B cell (primary cell): ENCODE data around the gene CCL13. TPM values are rescaled to one million over a fixed set of nuclear protein-coding genes. Genes with fewer than 3 reads are reported as not detected.

Experiments used
- ATAC-seq: fragments of 200-7000 bp; cut with Tn5 transposase; one replicate; pipeline ENCODE4 v1.10.0; 2021; ENCODE audit warnings: low read depth, mild to moderate bottlenecking, moderate number of reproducible peaks, moderate library complexity
- CTCF ChIA-PET: fragments of 350-600 bp; sonication (Branson Sonifier 250); formaldehyde crosslinking; loops from one replicate; lab custom pipeline; 2021; ENCODE audit warnings: antibody characterized with exemption, inconsistent platforms; lab: Charles Lee
- POLR2A ChIA-PET: fragments of 350-600 bp; sonication (Branson Sonifier 250); formaldehyde crosslinking; loops from one replicate; lab custom pipeline; 2021; ENCODE audit warnings: antibody characterized with exemption; lab: Charles Lee
- DNase-seq: peaks from one replicate; pipeline ENCODE4 v3.0.0; 2013
- H2AFZ ChIP-seq: 2 replicates; pipeline ENCODE4 v1.6.1; 2012; ENCODE audit warnings: mild to moderate bottlenecking, low read depth, low read length; ENCODE audit not compliant: insufficient read depth, poor library complexity, severe bottlenecking
- H3K27ac ChIP-seq, 2 donors: 1 replicate in 1 of 2; 2 replicates in 1 of 2; pipeline ENCODE4 v1.5.1; 2012 to 2013; ENCODE audit warnings: low read length in 2 of 2, mild to moderate bottlenecking in 2 of 2, moderate library complexity in 1 of 2
- H3K27me3 ChIP-seq, 4 experiments: fragments of 200-600 bp in 1 of 4; sonication (generic) in 1 of 4; replicated peaks in 1 of 4; 1 replicate in 2 of 4; 2 replicates in 2 of 4; pipeline versions ENCODE4 v1.6.1 to v1.7.0; 2013 to 2016; ENCODE audit warnings: low read length in 3 of 4, mild to moderate bottlenecking in 2 of 4, mixed read lengths in 1 of 4, moderate library complexity in 1 of 4; ENCODE audit not compliant: insufficient read depth in 4 of 4, control insufficient read depth in 3 of 4; ENCODE audit errors: control extremely low read depth in 1 of 4
- H3K36me3 ChIP-seq, 2 experiments: replicated peaks in 1 of 2; 1 replicate in 1 of 2; 2 replicates in 1 of 2; pipeline versions ENCODE4 v1.6.1 to v1.7.1; 2013; ENCODE audit warnings: low read length in 1 of 2; ENCODE audit not compliant: insufficient read depth in 2 of 2, control insufficient read depth in 1 of 2; ENCODE audit errors: control extremely low read depth in 1 of 2, extremely low read depth in 1 of 2
- H3K4me1 ChIP-seq, 2 donors: fragments of 200-600 bp in 1 of 2; sonication (generic) in 1 of 2; 1 replicate in 1 of 2; 2 replicates in 1 of 2; pipeline versions ENCODE4 v1.5.1 to v1.6.1; 2013 to 2017; ENCODE audit warnings: low read length in 2 of 2; ENCODE audit not compliant: control insufficient read depth in 2 of 2, insufficient read depth in 2 of 2
- H3K4me2 ChIP-seq: replicated peaks from 2 replicates; pipeline ENCODE3; 2012; ENCODE audit warnings: mild to moderate bottlenecking, low read depth, low read length; ENCODE audit not compliant: poor library complexity, severe bottlenecking
- H3K4me3 ChIP-seq, 5 experiments: fragments of 200-600 bp in 1 of 5; sonication (generic) in 1 of 5; 1 replicate in 3 of 5; 2 replicates in 2 of 5; pipeline versions ENCODE4 v1.5.1 to v1.7.0; 2011 to 2016; ENCODE audit warnings: low read length in 4 of 5, mild to moderate bottlenecking in 4 of 5, low read depth in 2 of 5, control low read depth in 1 of 5, moderate library complexity in 1 of 5; ENCODE audit not compliant: insufficient read depth in 1 of 5; ENCODE audit errors: control extremely low read depth in 1 of 5, extremely low read depth in 1 of 5
- H3K79me2 ChIP-seq: fragments of 200-600 bp; sonication (generic); one replicate; pipeline ENCODE4 v1.6.0; 2016; ENCODE audit warnings: low read length; ENCODE audit not compliant: control insufficient read depth, insufficient read depth
- H3K9ac ChIP-seq: fragments of 200-600 bp; sonication (generic); 2 replicates; pipeline ENCODE4 v1.6.1; 2017; ENCODE audit warnings: mild to moderate bottlenecking, low read length, moderate library complexity
- H3K9me3 ChIP-seq, 3 donors: one replicate each; pipeline versions ENCODE4 v1.6.1 to v1.7.1; 2013; ENCODE audit warnings: low read length in 2 of 3; ENCODE audit not compliant: control insufficient read depth in 2 of 3, insufficient read depth in 1 of 3; ENCODE audit errors: control extremely low read depth in 1 of 3
- H4K20me1 ChIP-seq: 2 replicates; pipeline ENCODE4 v1.6.0; 2012; ENCODE audit warnings: mild to moderate bottlenecking, low read length; ENCODE audit not compliant: insufficient read depth, control insufficient read depth, poor library complexity, severe bottlenecking
- H3K27ac Mint-ChIP-seq: one replicate; pipeline ENCODE4 v1.8.0; 2021; ENCODE audit warnings: mixed read lengths
- H3K27me3 Mint-ChIP-seq: one replicate; pipeline ENCODE4 v1.8.0; 2021; ENCODE audit warnings: mixed read lengths
- H3K4me1 Mint-ChIP-seq: one replicate; pipeline ENCODE4 v1.8.0; 2021; ENCODE audit warnings: mixed read lengths
- H3K4me3 Mint-ChIP-seq: one replicate; pipeline ENCODE4 v1.8.0; 2021; ENCODE audit warnings: mixed read lengths
- H3K9me3 Mint-ChIP-seq: one replicate; pipeline ENCODE4 v1.8.0; 2022; ENCODE audit warnings: mixed read lengths; ENCODE audit not compliant: insufficient read depth
- CTCF ChIP-seq: fragments of 200-600 bp; IDR thresholded peaks from one replicate; pipeline ENCODE4 v1.8.0; 2022; ENCODE audit warnings: antibody characterized with exemption, mild to moderate bottlenecking
- EZH2 ChIP-seq: IDR thresholded peaks from 2 replicates; pipeline ENCODE4 v1.6.1; 2012; ENCODE audit warnings: borderline replicate concordance, low read depth, mild to moderate bottlenecking, moderate library complexity, low read length; ENCODE audit not compliant: insufficient read depth, poor library complexity, severe bottlenecking
- WGBS: methylation state at CpG from one replicate; pipeline ENCODE4 v1.1.5; 2013; ENCODE audit warnings: missing lambda C conversion rate; ENCODE audit not compliant: insufficient coverage; 5-methylcytosine and 5-hydroxymethylcytosine counted together
- intact Hi-C: fragments of 100-400 bp; cut with micrococcal nuclease; formaldehyde crosslinking; loops from one replicate; pipeline ENCODE4 v1.10.0; 2022
- polyA plus RNA-seq: library from polyadenylated mRNA; depleted of rRNA; stranded (reverse); fragments of >200 nt; gene quantifications from 2 replicates; pipeline ENCODE4 v1.2.3, GENCODE V29; 2012
- total RNA-seq, 2 donors: library from RNA; stranded (reverse); fragments of 120-200 nt in 1 of 2; gene quantifications; 1 replicate in 1 of 2; 2 replicates in 1 of 2; pipeline versions ENCODE4 v1.2.3 to v1.2.4, GENCODE V29; 2013 to 2022

The CCL13 gene
- total and polyA plus RNA-seq, 2 donors (not counting 1 experiment from before 2014, with no cell fraction given): not detected

GRCh38 chr17:34365340-34365739, 9.1 kb downstream of the CCL13 start:
- H2AFZ ChIP-seq: no peak overlapping the region
- no peaks in the 10 kb centered on the region for H3K79me2 ChIP-seq
- no peaks in the 10 kb centered on the region for H3K9me3 ChIP-seq
- intact Hi-C loops: no loop called here
- ChIA-PET POLR2A (no interaction called here), CTCF (interaction anchor here (1.2 to 13.5 kb wide), 2 partner anchors 17 to 163 kb away, joined by 4 to 253 read pairs; no protein-coding TSS in a partner anchor)
- ATAC-seq: no peak
- no peaks in the 10 kb centered on the region for H3K36me3 ChIP-seq
- TF ChIP-seq EZH2: no peak
- no peak for TF ChIP-seq CTCF
- Mint-ChIP-seq H3K27ac (no peak overlapping the region), H3K4me3 (no peak overlapping the region), H3K4me1 (peaks cover 10% of the 10 kb centered on the region), H3K9me3 (no peaks in the 10 kb centered on the region), H3K27me3 (peaks cover 29% of the 10 kb centered on the region)
- no peak overlapping the region for H3K4me2 ChIP-seq
- DNase-seq: no peak
- no peak overlapping the region for H3K4me3 ChIP-seq
- no peak overlapping the region for H3K9ac ChIP-seq
- H3K4me1 ChIP-seq: peaks cover 10% of the 10 kb centered on the region in 2 donors
- peaks cover 0 to 18% (median 4%) of the 10 kb centered on the region in 4 experiments for H3K27me3 ChIP-seq
- H4K20me1 ChIP-seq: no peaks in the 10 kb centered on the region
- H3K27ac ChIP-seq: no peak overlapping the region
- WGBS: no CpG with 5 or more reads among the region's 2 CpGs

- H3K4me1 ChIP-seq: peaks cover 10 to 14% of the 10 kb centered on the region in 2 donors
- no peak for DNase-seq
- no peaks in the 10 kb centered on the region for H4K20me1 ChIP-seq
- H3K4me3 Mint-ChIP-seq: no peak overlapping the region
- H3K4me2 ChIP-seq: no peak overlapping the region
- H3K27ac ChIP-seq: no peak overlapping the region
- H3K27me3 Mint-ChIP-seq: peaks cover 29% of the 10 kb centered on the region
- H3K4me1 Mint-ChIP-seq: peaks cover 15% of the 10 kb centered on the region
- H3K27me3 ChIP-seq: peaks cover 0 to 18% (median 3%) of the 10 kb centered on the region in 4 experiments
- TF ChIP-seq EZH2 (no peak), CTCF (no peak)
- no peaks in the 10 kb centered on the region for H3K9me3 Mint-ChIP-seq
- no peak overlapping the region for H3K4me3 ChIP-seq
- no peaks in the 10 kb centered on the region for H3K79me2 ChIP-seq
- no peak overlapping the region for H3K27ac Mint-ChIP-seq
- WGBS: no CpG with 5 or more reads among the region's 1 CpG
- no peak overlapping the region for H2AFZ ChIP-seq
- ChIA-PET CTCF (no interaction called here), POLR2A (no interaction called here)
- no peak overlapping the region for H3K9ac ChIP-seq
- intact Hi-C loops: no loop called here
- H3K36me3 ChIP-seq: no peaks in the 10 kb centered on the region
- H3K9me3 ChIP-seq: no peaks in the 10 kb centered on the region
- no peak for ATAC-seq
Measured at GRCh38 chr17:34366010-34366409, 9.7 kb downstream of the CCL13 start.
